ENCODE results near the gene CORO6.

DNA sequence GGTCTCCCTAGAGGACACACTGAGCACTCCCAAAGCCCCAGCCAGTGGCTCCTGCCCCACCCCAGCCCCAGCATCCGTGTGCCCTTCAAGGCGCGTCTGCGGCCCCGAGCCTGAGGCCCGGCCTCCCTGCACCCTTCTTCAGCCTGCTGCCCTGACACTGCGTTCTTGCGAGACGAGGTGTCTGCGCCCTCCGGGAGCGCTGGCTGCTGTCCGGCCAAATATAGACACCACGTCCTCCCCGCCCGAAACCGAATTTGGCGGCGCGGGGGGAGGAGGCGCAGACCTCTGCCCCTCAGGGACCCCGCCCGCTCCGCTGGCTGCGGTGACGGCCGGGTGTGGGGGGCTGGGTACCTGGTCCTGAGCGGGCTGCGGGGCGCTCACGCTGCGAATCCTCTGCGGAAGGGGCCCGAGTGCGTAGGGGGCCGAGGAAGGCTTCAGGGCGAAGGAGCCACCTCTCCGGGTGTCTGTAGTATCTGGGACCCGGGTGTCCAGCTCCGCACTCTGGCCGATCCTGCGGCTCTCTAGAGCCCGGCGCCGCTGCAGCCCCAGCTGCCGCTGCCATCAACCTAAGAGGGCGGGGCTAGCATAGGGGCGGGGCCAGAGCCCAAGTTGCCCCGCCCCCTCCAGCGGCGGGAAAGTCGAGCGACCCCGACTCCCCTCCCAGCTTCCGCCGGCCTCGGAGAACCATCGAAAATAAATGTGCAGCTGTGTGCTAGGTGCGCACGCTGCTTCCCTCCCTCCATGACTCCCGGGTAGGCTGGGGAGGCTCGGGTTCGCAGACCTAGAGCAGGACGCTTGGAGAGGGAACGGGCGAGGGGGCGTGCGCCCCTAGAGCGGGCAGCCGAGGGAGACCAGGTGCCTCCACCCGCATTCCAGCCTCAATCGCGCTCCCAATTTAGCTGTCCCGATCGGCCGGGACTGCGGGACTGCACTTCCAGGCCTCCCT is at the start of gene CORO6:
- TF ChIP-seq, protein P1, sequence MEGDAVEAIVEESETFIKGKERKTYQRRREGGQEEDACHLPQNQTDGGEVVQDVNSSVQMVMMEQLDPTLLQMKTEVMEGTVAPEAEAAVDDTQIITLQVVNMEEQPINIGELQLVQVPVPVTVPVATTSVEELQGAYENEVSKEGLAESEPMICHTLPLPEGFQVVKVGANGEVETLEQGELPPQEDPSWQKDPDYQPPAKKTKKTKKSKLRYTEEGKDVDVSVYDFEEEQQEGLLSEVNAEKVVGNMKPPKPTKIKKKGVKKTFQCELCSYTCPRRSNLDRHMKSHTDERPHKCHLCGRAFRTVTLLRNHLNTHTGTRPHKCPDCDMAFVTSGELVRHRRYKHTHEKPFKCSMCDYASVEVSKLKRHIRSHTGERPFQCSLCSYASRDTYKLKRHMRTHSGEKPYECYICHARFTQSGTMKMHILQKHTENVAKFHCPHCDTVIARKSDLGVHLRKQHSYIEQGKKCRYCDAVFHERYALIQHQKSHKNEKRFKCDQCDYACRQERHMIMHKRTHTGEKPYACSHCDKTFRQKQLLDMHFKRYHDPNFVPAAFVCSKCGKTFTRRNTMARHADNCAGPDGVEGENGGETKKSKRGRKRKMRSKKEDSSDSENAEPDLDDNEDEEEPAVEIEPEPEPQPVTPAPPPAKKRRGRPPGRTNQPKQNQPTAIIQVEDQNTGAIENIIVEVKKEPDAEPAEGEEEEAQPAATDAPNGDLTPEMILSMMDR (IDR thresholded peaks at IDR 0.05): no peak
- no peak for TF ChIP-seq POLR2A (IDR thresholded peaks at IDR 0.05)
- no peak for TF ChIP-seq EP300 (IDR thresholded peaks at IDR 0.05)
- TF ChIP-seq POLR2AphosphoS5 (IDR thresholded peaks at IDR 0.05): no peak
